GM21526 (cell line): ENCODE results near the gene ARHGAP24.

Experiments used
- ATAC-seq: cut with Tn5 transposase; IDR thresholded peaks from one replicate; pipeline ENCODE4 v1.9.1; 2021; ENCODE audit warnings: moderate library complexity; ENCODE audit not compliant: unreplicated experiment, low FRiP score

ARHGAP24 gene

GRCh38 chr4:85573270-85573669 is 98.3 kb downstream of the ARHGAP24 start:
- no peak for ATAC-seq

GRCh38 chr4:85577307-85577706 is 102.4 kb downstream of the ARHGAP24 start:
- no peak for ATAC-seq

- ATAC-seq: no peak
These were observed 105.0 kb downstream of the ARHGAP24 start for GRCh38 chr4:85579942-85580341.

- ATAC-seq: no peak
These were observed 105.5 kb downstream of the ARHGAP24 start for GRCh38 chr4:85580489-85580888.

- no peak for ATAC-seq
These were observed 113.0 kb downstream of the ARHGAP24 start for GRCh38 chr4:85587952-85588351.

- ATAC-seq: no peak
These were observed 116.6 kb downstream of the ARHGAP24 start for GRCh38 chr4:85591406-85592098.

GRCh38 chr4:85595098-85595775 is 120.3 kb downstream of the ARHGAP24 start:
- no peak for ATAC-seq

GRCh38 chr4:85595796-85596559 is 121.0 kb downstream of the ARHGAP24 start:
- no peak for ATAC-seq

GRCh38 chr4:85598936-85599335 is 124.0 kb downstream of the ARHGAP24 start:
- no peak for ATAC-seq

- ATAC-seq: no peak
These were observed 125.6 kb downstream of the ARHGAP24 start for GRCh38 chr4:85600501-85600900.

- ATAC-seq: peak; percentile 53
These were observed 128.7 kb downstream of the ARHGAP24 start for GRCh38 chr4:85603437-85604336.

GRCh38 chr4:85606505-85606904 is 131.6 kb downstream of the ARHGAP24 start:
- no peak for ATAC-seq

- peak; percentile 53 for ATAC-seq
These were observed 132.7 kb downstream of the ARHGAP24 start for GRCh38 chr4:85607624-85608023.

- ATAC-seq: peak; percentile 85
These were observed 135.5 kb downstream of the ARHGAP24 start for GRCh38 chr4:85610450-85610849.

GRCh38 chr4:85611661-85612060 is 136.7 kb downstream of the ARHGAP24 start:
- no peak for ATAC-seq

- no peak for ATAC-seq
These were observed 139.0 kb downstream of the ARHGAP24 start for GRCh38 chr4:85613901-85614300.

GRCh38 chr4:85615952-85616351 is 141.0 kb downstream of the ARHGAP24 start:
- no peak for ATAC-seq

- ATAC-seq: no peak
These were observed 142.3 kb downstream of the ARHGAP24 start for GRCh38 chr4:85617202-85617601.

- no peak for ATAC-seq
These were observed 158.0 kb downstream of the ARHGAP24 start for GRCh38 chr4:85632981-85633380.

GRCh38 chr4:85637778-85638177 is 162.8 kb downstream of the ARHGAP24 start:
- ATAC-seq: no peak
